Measurements from ENCODE around the gene ARRDC1.

The ARRDC1 gene

DNA sequence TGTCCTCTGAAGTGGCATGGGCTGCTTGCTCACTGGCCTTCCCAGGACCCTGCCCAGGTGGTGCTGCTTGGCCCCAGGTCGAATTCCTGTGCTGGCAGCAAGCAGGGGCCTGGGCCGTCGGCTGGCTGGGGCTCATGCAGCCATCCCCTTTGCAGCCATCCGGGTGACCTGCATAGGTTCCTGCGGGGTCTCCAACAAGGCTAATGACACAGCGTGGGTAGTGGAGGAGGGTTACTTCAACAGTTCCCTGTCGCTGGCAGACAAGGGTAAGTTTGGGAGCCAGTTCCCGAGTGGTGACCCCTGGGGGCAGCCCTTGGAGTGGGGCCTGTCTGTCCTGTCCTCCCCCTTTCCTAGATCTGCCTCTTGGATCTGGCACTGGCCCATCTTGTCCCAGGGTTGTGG lies 7.3 kb downstream of the ARRDC1 start:
- no peak overlapping the region for H3K4me3 ChIP-seq (ENCODE audit: low read depth, low read length)
- DNase-seq (ENCODE audit: low read depth), result no peak
- TF ChIP-seq CTCF (conservative IDR thresholded peaks at IDR 0.05; ENCODE audit: low read depth, low read length), result no peak

GRCh38 chr9:137613259-137613658 lies 7.8 kb downstream of the ARRDC1 start:
- no peak for DNase-seq (ENCODE audit: low read depth)
- no peak for TF ChIP-seq CTCF (conservative IDR thresholded peaks at IDR 0.05; ENCODE audit: low read depth, low read length)
- no peak overlapping the region for H3K4me3 ChIP-seq (ENCODE audit: low read depth, low read length)

DNA sequence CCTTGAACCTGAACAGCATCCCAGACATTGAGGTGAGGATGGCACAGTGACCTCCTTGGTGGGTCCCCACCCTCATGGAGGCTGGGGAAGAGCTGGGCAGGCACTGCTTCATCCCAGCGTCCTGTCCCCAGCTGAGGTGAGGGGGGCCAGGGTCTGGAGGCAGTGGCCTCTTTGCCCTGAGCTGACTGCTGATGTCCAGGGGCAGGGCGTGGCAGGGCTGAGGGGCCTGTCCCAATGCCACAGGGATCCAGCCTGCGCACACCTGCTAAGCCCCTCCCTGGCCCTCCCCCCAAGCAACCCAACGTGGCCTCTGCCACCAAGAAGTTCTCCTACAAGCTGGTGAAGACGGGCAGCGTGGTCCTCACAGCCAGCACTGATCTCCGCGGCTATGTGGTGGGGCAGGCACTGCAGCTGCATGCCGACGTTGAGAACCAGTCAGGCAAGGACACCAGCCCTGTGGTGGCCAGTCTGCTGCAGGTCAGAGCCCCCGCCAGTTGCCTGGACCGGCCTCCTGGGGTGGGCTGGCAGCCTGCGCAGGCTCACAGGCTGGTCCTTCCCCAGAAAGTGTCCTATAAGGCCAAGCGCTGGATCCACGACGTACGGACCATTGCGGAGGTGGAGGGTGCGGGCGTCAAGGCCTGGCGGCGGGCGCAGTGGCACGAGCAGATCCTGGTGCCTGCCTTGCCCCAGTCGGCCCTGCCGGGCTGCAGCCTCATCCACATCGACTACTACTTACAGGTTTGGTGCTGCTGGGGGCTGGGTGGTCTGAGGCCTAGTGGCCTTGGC lies 8.4 kb downstream of the ARRDC1 start:
- TF ChIP-seq CTCF (conservative IDR thresholded peaks at IDR 0.05; ENCODE audit: low read depth, low read length), result no peak
- no peak for DNase-seq (ENCODE audit: low read depth)
- H3K4me3 ChIP-seq (ENCODE audit: low read depth, low read length), result no peak overlapping the region

- TF ChIP-seq CTCF (conservative IDR thresholded peaks at IDR 0.05; ENCODE audit: low read depth, low read length), result no peak
- no peak overlapping the region for H3K4me3 ChIP-seq (ENCODE audit: low read depth, low read length)
- DNase-seq (ENCODE audit: low read depth), result no peak
Observed at GRCh38 chr9:137614631-137615386, 9.3 kb downstream of the ARRDC1 start.

DNA sequence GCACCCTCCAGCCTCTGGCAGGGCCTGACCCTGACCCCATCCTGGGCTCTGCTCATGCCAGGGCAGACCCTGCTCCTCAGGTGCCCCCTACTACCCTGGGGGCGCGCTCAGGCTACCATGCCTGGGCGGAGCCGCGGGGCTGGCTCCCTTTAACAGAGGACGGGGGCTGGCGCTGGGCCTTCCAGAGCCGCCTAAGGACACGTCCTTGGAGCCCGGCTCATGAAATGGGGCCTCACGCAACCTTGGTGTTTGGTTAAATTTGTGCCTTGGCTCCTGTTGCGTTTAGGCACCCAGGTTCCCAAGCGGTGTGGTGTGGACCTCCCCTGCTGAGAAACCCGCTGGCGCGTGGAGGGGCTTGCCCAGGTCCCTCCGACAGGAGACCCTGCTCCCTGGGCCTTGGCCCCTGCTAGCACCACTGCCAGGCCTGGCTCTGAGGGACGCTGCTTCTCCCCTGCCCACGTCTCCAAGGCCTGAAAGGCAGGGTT lies 9.9 kb downstream of the ARRDC1 start:
- H3K4me3 ChIP-seq (ENCODE audit: low read depth, low read length), result no peak overlapping the region
- no peak for TF ChIP-seq CTCF (conservative IDR thresholded peaks at IDR 0.05; ENCODE audit: low read depth, low read length)
- no peak for DNase-seq (ENCODE audit: low read depth)

DNA sequence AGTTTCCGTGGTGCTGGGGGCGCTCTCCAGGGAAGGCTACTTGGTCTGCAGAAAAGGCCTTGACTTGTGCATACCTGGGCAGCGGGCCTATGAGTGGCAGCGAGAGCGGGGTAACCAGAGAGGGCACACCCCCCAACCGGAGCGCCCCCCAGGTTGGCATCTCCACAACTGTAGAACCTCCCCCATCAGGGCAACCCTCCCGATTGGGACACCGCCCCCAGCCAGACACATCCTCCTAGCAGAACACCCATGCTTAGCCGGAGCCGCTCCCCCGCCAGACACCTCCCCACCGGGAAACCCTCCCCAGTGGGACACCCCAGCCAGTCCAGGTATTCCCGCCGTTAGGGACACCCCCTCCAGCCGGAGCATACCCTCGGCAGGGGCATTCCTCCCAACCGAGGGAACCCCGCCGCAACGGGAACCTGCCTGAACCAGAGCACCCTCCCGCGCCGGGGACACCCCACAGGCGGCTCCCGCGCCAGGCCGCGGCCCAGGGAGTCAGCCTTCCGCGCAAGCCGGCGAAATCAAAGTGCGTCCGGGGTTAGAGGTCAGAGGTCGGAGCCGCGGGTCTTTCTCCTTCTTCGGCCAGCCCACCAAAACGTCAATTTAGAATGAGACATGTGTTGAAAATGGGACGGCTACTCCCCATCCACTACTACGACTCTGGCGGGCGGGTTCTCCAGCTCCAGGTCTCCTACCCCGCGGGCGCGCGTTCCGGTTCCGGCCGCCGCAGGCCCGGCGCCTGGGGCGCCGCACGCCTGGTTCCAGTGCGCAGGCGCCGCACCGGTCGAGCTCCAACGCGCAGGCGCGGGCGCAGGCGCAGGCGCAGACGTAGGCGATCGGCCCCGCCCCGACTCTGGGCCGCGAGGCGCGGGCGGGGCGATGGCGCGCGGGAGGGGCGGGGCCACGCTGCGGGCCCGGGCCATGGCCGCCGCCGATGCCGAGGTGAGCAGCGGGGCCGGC lies 12.9 kb downstream of the ARRDC1 start, which contains the start of gene EHMT1:
Gene EHMT1, plus strand, starts transcription at position 901 of the 963 bp plus-strand sequence. Its CDS starts 24 bp downstream, at position 925.
- peak; percentile 6 for TF ChIP-seq CTCF (conservative IDR thresholded peaks at IDR 0.05; ENCODE audit: low read depth, low read length)
- peak within 1 kb of the TSS; percentile 96 for H3K4me3 ChIP-seq (ENCODE audit: low read depth, low read length)
- peak; percentile 84 for DNase-seq (ENCODE audit: low read depth)
